ENCODE results near the gene FAM20C. TPM values are rescaled to one million over a fixed set of nuclear protein-coding genes. Genes with fewer than 3 reads are reported as not detected.

FAM20C gene
- total and polyA plus RNA-seq, 2 of the 8 experiments (the other 6 are each of a cell fraction or from before 2014, with no cell fraction given), result 9.5 to 34.8 TPM

DNA sequence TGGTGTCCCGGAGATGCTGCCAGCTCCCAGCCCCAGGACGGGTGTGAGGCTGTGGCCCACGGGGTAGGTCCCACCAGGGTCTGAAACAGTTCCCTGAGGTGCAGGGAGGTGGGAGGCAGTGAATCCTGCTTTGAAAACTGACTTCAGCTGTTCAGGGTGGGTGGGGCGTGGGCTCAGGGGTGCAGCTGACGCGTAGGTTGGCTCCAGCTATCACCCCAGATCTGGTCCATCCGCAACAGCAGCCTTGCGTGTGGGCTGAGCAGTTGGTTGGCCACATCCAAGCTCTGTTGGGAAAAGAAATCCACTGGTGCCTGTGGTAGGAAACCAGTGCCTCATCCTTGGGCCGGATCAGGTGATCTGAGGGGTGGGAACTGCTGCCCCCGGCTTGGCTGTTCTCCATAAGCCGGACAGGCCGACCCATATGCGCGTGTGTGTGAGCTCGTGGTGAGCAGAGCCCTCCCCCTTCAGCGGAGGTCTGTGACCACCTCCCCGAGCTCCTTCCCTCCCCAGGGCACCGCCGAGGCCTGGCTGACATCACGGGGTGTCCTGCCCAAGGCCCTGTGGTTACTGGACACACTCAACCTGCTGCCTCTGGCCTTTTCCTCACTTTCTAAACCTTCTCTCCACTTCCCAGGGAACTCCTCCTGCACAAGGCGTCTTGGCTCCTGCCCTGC is 15.4 kb upstream of the FAM20C start (continued):
- no peak for TF ChIP-seq ASH2L (IDR thresholded peaks at IDR 0.05; ENCODE audit: low read length)
- TF ChIP-seq TEAD4 (IDR thresholded peaks at IDR 0.05; ENCODE audit: low read depth, low read length), result no peak
- TF ChIP-seq TAF1 (IDR thresholded peaks at IDR 0.05; ENCODE audit: low read depth, low read length), result no peak
- TF ChIP-seq, protein P1, sequence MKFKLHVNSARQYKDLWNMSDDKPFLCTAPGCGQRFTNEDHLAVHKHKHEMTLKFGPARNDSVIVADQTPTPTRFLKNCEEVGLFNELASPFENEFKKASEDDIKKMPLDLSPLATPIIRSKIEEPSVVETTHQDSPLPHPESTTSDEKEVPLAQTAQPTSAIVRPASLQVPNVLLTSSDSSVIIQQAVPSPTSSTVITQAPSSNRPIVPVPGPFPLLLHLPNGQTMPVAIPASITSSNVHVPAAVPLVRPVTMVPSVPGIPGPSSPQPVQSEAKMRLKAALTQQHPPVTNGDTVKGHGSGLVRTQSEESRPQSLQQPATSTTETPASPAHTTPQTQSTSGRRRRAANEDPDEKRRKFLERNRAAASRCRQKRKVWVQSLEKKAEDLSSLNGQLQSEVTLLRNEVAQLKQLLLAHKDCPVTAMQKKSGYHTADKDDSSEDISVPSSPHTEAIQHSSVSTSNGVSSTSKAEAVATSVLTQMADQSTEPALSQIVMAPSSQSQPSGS (IDR thresholded peaks at IDR 0.05; ENCODE audit: low read length), result no peak
